Adrenal gland (tissue), 5 donors: Measurements from ENCODE around the gene WDR70.

Experiments
- POLR2A ChIP-seq, 2 donors: fragments of 450-650 bp; IDR thresholded peaks; one replicate each; pipeline ENCODE4 v1.6.1; 2017; ENCODE audit warnings: antibody characterized with exemption in 2 of 2, mild to moderate bottlenecking in 2 of 2, moderate library complexity in 1 of 2
- TF ChIP-seq, protein P1 (sequence below), 6 experiments: fragments of 450-650 bp in 4 of 6; fragments of 200-600 bp in 2 of 6; sonication (generic) in 1 of 6; IDR thresholded peaks; 1 replicate in 5 of 6; 2 replicates in 1 of 6; pipeline versions ENCODE4 v1.5.1 to v1.8.0; 2016 to 2021; ENCODE audit warnings: antibody characterized with exemption in 6 of 6, mild to moderate bottlenecking in 2 of 6, moderate library complexity in 1 of 6
- donor health status: DM: no; HTN: no; CAD: no.

DNA sequence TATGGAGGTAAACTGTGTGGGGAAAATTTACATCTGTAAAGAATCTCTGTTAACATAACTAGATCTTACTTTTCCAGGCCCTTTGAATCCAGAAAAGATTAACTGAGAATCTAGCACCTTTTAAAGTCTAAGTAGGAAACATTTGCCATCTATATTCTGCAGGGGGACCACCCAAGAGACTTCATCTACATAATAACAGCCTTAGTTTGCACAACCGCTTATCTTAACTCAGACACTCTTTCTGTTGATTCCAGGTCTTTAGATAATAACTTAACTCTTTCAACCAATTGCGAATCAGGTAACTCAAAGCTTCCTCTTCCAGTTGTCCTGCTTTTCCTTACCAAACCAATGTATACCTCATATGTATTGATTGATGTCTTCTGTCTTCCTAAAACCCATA lies 407.3 kb downstream of the WDR70 start:
- TF ChIP-seq, protein P1, sequence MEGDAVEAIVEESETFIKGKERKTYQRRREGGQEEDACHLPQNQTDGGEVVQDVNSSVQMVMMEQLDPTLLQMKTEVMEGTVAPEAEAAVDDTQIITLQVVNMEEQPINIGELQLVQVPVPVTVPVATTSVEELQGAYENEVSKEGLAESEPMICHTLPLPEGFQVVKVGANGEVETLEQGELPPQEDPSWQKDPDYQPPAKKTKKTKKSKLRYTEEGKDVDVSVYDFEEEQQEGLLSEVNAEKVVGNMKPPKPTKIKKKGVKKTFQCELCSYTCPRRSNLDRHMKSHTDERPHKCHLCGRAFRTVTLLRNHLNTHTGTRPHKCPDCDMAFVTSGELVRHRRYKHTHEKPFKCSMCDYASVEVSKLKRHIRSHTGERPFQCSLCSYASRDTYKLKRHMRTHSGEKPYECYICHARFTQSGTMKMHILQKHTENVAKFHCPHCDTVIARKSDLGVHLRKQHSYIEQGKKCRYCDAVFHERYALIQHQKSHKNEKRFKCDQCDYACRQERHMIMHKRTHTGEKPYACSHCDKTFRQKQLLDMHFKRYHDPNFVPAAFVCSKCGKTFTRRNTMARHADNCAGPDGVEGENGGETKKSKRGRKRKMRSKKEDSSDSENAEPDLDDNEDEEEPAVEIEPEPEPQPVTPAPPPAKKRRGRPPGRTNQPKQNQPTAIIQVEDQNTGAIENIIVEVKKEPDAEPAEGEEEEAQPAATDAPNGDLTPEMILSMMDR (IDR thresholded peaks at IDR 0.05) = no peak
- TF ChIP-seq POLR2A (IDR thresholded peaks at IDR 0.05) = no peak
